Measurements from ENCODE around the gene DDA1.

DDA1 gene

DNA sequence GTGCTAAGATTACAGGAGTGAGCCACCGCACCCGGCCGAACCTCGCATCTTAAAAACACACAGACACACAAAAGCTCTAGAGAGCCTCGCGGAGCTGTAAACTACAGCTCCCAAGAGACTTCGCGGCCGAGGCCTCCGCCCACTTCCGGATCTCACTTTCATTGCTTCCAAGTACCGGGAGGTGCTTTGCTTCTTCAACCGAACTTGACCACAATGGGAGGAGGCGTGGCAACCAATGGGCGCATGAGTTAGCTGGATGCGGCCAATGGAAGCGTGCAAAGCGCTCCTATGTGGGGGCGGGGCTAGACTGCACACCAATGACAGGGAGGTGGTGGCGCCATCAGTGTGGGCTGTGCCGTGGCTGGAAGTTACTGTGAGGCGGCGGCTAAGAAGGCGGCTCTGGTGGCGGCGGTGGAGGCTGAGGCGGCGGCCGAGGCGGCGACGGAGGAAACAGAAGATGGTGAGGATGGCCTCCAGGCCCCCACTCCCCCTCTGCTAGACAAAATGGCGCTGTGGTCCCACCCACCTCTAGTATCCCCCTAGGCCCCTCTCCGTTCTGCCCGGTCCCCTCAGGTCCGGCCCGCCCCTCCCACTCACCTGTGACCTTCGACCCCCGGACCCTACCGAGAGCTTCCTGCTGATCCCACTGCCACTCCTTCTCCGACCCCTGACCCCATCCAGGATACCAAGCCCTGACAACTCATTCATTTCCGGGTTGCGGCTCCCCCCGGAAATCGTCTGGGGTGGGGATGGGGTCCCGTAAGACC, at the start of gene DDA1:
Gene DDA1 (plus strand): TSS at position 366 of the 767 bp plus-strand sequence. CDS start 92 bp downstream, at position 458.
- TF ChIP-seq YY1 (IDR thresholded peaks at IDR 0.05; ENCODE audit: low read depth), result peak; percentile 74
- TF ChIP-seq TCF12 (IDR thresholded peaks at IDR 0.05; ENCODE audit: low read depth), result peak; percentile 9
- TF ChIP-seq TAF1 (IDR thresholded peaks at IDR 0.05; ENCODE audit: low read depth), result peak; percentile 82
- TF ChIP-seq, protein P1, sequence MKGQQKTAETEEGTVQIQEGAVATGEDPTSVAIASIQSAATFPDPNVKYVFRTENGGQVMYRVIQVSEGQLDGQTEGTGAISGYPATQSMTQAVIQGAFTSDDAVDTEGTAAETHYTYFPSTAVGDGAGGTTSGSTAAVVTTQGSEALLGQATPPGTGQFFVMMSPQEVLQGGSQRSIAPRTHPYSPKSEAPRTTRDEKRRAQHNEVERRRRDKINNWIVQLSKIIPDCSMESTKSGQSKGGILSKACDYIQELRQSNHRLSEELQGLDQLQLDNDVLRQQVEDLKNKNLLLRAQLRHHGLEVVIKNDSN (IDR thresholded peaks at IDR 0.05), result no peak
- TF ChIP-seq CREB1 (IDR thresholded peaks at IDR 0.05; ENCODE audit: low read depth), result no peak

DNA sequence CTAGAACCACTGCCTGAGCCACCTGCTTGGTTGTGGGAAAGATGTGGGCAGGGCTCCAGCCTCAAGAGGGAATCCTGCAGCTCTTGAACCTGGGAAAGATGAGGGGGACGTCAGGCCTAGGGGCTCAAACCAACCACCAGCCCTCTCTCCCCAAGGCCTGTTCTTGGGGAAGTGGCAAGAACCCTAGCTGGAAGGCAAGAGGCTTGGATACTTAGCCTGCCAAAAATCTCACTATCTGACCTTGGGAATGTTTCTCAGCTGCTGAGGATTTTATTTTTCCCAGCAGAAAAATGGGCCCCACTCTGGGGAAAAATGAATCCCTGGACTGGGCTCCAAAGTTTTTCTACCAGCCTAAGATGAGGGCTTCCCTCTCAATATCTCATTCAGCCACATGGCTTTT, 49.4 kb upstream of the DDA1 start:
- TF ChIP-seq TAF1 (IDR thresholded peaks at IDR 0.05; ENCODE audit: low read depth), result no peak
- TF ChIP-seq CREB1 (IDR thresholded peaks at IDR 0.05; ENCODE audit: low read depth), result no peak
- TF ChIP-seq YY1 (IDR thresholded peaks at IDR 0.05; ENCODE audit: low read depth), result no peak
- TF ChIP-seq TEAD4 (IDR thresholded peaks at IDR 0.05), result no peak
- no peak for TF ChIP-seq EP300 (IDR thresholded peaks at IDR 0.05; ENCODE audit: borderline replicate concordance)
- TF ChIP-seq TCF12 (IDR thresholded peaks at IDR 0.05; ENCODE audit: low read depth), result no peak
- TF ChIP-seq, protein P1 (IDR thresholded peaks at IDR 0.05), result no peak
- no peak for TF ChIP-seq FOXM1 (IDR thresholded peaks at IDR 0.05; ENCODE audit: borderline replicate concordance, low read depth)
- no peak for TF ChIP-seq ZBTB7A (IDR thresholded peaks at IDR 0.05; ENCODE audit: low read depth)
- TF ChIP-seq, protein P2, sequence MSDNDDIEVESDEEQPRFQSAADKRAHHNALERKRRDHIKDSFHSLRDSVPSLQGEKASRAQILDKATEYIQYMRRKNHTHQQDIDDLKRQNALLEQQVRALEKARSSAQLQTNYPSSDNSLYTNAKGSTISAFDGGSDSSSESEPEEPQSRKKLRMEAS (IDR thresholded peaks at IDR 0.05), result no peak
- no peak for TF ChIP-seq RAD21 (IDR thresholded peaks at IDR 0.05; ENCODE audit: low read depth)

DNA sequence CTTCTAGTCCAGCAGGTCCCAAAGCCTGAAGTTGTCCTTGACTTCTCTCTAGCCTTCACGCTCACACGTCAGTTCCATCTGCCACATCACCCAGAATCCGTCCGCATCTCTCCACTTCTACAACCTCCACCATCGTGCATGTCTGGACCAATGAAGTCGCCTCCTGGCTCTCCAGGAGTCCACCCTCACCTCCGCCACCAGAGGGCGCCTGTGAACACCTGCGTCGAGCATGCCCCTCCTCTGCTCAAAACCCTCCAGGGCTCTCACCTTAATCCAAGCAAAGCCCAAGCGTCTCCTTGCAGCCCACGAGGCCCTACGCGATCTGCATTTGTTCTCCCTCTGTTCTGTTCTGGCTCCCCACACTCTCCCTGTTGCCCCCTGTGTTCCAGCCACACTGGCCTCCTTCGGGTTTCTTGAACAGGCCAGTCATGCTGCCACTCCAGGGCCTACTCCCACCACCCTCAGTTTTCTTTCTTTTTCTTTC, 48.5 kb upstream of the DDA1 start:
- TF ChIP-seq TAF1 (IDR thresholded peaks at IDR 0.05; ENCODE audit: low read depth) (no peak), RAD21 (IDR thresholded peaks at IDR 0.05; ENCODE audit: low read depth) (peak; percentile 72), ZBTB7A (IDR thresholded peaks at IDR 0.05; ENCODE audit: low read depth) (no peak)
- TF ChIP-seq, protein P2 (IDR thresholded peaks at IDR 0.05), result peak; percentile 68

DNA sequence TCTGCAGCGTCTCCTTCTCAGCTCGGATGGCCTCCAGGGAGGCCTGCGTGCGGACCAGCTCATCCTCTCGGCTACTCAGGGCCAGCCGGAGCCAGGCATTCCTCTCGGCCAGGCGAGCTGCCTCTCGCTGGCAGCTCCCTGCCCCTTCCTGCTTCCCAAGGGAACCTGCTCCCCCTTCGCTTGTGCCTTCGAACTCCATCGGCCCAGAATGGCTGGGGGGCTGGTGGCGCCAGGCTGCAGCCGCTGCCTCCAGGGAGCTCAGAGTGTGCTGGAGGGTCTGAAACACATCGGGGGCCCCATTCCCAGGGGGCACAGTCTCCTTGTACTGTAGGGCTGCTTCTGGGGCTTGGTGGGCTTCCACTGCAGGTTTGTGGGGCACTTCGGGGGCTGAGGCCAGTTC, 46.8 kb upstream of the DDA1 start:
- TF ChIP-seq RAD21 (IDR thresholded peaks at IDR 0.05; ENCODE audit: low read depth) (no peak), ZBTB7A (IDR thresholded peaks at IDR 0.05; ENCODE audit: low read depth) (no peak), NFIC (IDR thresholded peaks at IDR 0.05) (no peak), CREB1 (IDR thresholded peaks at IDR 0.05; ENCODE audit: low read depth) (no peak), FOXM1 (IDR thresholded peaks at IDR 0.05; ENCODE audit: borderline replicate concordance, low read depth) (no peak), TAF1 (IDR thresholded peaks at IDR 0.05; ENCODE audit: low read depth) (no peak), TEAD4 (IDR thresholded peaks at IDR 0.05) (no peak), CEBPB (IDR thresholded peaks at IDR 0.05) (no peak), EGR1 (IDR thresholded peaks at IDR 0.05) (no peak), YY1 (IDR thresholded peaks at IDR 0.05; ENCODE audit: low read depth) (no peak), EP300 (IDR thresholded peaks at IDR 0.05; ENCODE audit: borderline replicate concordance) (no peak), TCF12 (IDR thresholded peaks at IDR 0.05; ENCODE audit: low read depth) (no peak)
- TF ChIP-seq, protein P3, sequence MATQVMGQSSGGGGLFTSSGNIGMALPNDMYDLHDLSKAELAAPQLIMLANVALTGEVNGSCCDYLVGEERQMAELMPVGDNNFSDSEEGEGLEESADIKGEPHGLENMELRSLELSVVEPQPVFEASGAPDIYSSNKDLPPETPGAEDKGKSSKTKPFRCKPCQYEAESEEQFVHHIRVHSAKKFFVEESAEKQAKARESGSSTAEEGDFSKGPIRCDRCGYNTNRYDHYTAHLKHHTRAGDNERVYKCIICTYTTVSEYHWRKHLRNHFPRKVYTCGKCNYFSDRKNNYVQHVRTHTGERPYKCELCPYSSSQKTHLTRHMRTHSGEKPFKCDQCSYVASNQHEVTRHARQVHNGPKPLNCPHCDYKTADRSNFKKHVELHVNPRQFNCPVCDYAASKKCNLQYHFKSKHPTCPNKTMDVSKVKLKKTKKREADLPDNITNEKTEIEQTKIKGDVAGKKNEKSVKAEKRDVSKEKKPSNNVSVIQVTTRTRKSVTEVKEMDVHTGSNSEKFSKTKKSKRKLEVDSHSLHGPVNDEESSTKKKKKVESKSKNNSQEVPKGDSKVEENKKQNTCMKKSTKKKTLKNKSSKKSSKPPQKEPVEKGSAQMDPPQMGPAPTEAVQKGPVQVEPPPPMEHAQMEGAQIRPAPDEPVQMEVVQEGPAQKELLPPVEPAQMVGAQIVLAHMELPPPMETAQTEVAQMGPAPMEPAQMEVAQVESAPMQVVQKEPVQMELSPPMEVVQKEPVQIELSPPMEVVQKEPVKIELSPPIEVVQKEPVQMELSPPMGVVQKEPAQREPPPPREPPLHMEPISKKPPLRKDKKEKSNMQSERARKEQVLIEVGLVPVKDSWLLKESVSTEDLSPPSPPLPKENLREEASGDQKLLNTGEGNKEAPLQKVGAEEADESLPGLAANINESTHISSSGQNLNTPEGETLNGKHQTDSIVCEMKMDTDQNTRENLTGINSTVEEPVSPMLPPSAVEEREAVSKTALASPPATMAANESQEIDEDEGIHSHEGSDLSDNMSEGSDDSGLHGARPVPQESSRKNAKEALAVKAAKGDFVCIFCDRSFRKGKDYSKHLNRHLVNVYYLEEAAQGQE (IDR thresholded peaks at IDR 0.05; ENCODE audit: low read depth), result no peak
- TF ChIP-seq, protein P1 (IDR thresholded peaks at IDR 0.05), result no peak
- TF ChIP-seq, protein P2 (IDR thresholded peaks at IDR 0.05), result no peak

DNA sequence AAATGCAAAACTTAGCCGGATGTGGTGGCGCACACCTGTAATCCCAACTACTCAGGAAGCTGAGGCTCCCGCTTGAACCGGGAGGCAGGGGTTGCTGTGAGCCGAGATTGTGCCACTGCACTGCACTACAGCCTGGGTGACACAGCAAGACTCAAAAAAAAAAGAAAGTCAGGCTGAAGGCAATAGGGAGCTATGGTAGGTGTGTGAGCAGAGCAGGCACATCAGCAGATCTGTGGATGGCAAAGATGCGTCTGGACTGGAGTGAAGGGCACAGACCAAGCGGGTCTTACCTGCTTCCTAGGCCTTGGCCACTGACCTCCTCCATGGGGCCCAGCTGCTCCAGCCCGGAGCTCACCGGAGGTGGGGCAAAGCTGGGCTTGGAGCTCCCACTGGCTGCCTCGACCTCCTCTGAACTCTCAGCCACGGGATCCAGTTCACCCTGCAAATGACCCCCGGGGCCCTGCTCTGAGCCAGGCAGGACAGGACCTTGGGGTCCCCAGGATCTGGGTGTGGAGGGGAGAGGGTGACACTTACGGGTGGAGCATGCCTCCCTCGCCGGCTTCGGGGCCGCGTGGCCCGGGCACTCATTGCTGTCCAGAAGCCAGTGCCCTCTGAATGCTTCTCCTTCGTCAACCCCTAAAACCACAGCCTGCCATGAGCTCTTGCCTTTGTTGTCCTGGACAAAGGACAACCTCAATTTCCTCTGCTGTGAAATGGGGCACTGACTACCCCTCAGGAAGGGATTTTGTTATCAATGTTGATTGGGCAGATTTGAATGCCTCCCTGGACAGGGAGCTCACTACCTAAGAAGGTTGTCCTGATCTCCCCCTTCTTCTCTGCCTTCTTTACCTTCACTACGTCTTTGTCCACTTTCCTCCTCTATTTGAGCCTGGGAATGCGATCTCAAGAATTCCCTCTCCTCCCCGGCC, 45.4 kb upstream of the DDA1 start:
- no peak for TF ChIP-seq YY1 (IDR thresholded peaks at IDR 0.05; ENCODE audit: low read depth)
- TF ChIP-seq NFIC (IDR thresholded peaks at IDR 0.05), result no peak
- TF ChIP-seq TEAD4 (IDR thresholded peaks at IDR 0.05), result no peak
- TF ChIP-seq FOXM1 (IDR thresholded peaks at IDR 0.05; ENCODE audit: borderline replicate concordance, low read depth), result no peak

DNA sequence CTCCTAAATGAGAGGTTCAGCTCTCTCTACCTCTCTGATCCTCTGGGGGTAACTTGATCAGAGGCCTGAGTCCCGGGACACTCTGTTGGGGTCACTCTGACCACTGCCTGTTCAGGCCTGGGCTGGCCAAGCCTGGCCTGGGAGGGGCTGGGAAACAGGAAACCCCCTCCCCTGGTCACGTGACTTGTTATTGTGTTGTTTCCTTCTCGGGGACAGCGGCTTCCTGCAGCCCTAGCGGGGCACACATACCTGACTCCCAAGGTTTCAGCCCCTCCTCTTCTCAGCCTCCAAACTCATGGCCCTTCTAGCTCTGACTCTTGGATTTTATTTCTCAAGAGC, 44.8 kb upstream of the DDA1 start, which contains the start of gene USHBP1:
Gene USHBP1 (minus strand): TSS at position 105 of the 339 bp plus-strand sequence. CDS start 446 bp downstream, outside the sequence.
- TF ChIP-seq, protein P1 (IDR thresholded peaks at IDR 0.05), result peak; percentile 63
- TF ChIP-seq CREB1 (IDR thresholded peaks at IDR 0.05; ENCODE audit: low read depth) (no peak), FOXM1 (IDR thresholded peaks at IDR 0.05; ENCODE audit: borderline replicate concordance, low read depth) (no peak), TEAD4 (IDR thresholded peaks at IDR 0.05) (no peak)
